ENCODE results near the gene ARHGEF3.
"Not testable (repeated sequence)": the region's sequence is repeated elsewhere in the genome, so short reads cannot be mapped to it uniquely, and the experiment has no call there.

The ARHGEF3 gene

DNA sequence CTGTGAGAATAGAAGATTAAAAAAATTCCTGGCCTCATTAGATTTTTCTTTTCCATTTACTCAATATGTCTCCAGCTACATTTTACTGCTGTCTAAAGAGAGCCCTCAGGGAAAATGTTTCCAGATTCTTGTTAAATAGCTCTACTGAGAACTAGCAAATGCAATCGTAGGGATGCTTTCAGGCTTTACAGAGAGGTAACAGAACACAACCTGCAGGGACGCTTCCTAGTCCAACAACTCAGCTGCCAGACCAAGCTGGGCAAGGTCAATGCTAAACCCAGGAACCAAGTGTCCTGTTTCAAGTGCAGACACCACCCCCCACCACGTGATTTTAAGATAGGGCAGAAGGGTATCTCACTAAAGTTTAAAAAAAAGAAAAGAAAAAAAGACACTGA, 25.2 kb downstream of the ARHGEF3 start:
- in situ Hi-C loops (cut with MboI; ENCODE audit: low sequenced_read_pairs): loop anchor here (25.0 kb wide), 1 partner anchor 89 kb away; the partner anchor contains the start of gene TASOR

GRCh38 chr3:56775838-56776555, 25.8 kb downstream of the ARHGEF3 start:
- in situ Hi-C loops (cut with MboI; ENCODE audit: low sequenced_read_pairs): loop anchor here (25.0 kb wide), 1 partner anchor 89 kb away; the partner anchor contains the start of gene TASOR

- in situ Hi-C loops (cut with MboI; ENCODE audit: low sequenced_read_pairs): loop anchor here (25.0 kb wide), 1 partner anchor 88 kb away; the partner anchor contains the start of gene TASOR
Measured at GRCh38 chr3:56775445-56775837, 26.3 kb downstream of the ARHGEF3 start.

- in situ Hi-C loops (cut with MboI; ENCODE audit: low sequenced_read_pairs): no loop called here
Measured at GRCh38 chr3:56773986-56774385, 27.8 kb downstream of the ARHGEF3 start.

- in situ Hi-C loops (cut with MboI; ENCODE audit: low sequenced_read_pairs): no loop called here
Measured at GRCh38 chr3:56772952-56773938, 28.5 kb downstream of the ARHGEF3 start.

GRCh38 chr3:56771376-56771775, 30.4 kb downstream of the ARHGEF3 start:
- in situ Hi-C loops (cut with MboI; ENCODE audit: low sequenced_read_pairs): no loop called here

DNA sequence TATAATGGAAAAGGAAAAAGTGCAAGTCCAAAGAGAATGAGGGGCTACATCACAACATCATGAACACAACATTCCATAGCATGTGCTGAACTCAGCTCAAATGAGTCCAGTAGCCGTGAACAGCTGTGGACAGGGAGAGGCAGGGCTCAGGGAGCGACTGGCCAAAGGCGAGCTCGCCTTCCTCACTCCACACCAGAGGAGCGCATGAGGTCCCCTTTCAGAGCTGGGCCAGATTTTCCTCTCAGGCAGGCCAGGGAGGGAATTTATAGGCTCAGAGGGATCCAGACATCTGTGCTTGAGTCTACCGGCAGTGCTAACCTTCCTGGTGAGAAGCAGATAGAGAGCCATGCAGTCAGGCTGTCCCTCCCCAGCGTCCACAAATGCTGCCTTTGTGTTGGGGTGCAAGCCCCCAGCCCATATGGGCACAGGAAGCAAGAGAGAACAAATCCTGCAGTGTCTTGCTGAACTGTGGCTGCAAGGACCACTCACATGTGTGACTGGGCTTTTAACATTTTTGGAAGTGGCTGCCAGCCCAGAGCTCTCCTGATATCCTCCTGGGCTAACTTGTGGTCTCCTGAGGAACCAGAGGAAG, 32.5 kb downstream of the ARHGEF3 start:
- in situ Hi-C loops (cut with MboI; ENCODE audit: low sequenced_read_pairs): no loop called here

DNA sequence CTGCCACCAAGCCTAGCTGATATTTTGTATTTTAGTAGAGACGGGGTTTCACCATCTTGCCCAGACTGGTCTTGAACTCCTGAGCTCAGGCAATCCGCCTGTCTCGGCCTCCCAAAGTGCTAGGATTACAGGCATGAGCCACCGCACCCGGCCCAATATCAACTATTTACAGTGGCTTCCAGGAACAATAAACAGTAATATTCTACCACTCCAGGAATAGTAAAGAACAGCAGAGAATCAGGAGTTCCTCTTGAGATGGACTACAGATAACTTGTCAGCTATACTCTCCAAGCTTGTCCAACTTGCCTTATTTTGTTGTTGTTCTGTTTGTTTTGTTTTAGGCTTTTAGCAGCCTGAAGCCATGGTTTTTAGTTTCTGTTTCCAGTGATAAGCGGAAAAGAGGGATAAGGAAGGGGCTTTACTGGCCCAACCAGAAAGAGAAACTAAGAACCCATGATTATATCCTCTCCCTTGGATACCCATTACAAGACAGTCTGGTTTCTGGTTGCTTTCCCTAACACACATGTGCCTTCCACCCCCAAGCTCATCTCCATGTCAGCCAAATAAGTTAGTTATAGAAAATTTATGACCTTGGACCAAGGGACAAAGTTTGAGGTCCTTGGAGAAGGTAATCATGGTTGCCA, 36.7 kb downstream of the ARHGEF3 start:
- in situ Hi-C loops (cut with MboI; ENCODE audit: low sequenced_read_pairs): no loop called here

GRCh38 chr3:56764184-56764583, 37.6 kb downstream of the ARHGEF3 start:
- in situ Hi-C loops (cut with MboI; ENCODE audit: low sequenced_read_pairs): no loop called here

- in situ Hi-C loops (cut with MboI; ENCODE audit: low sequenced_read_pairs): no loop called here
Measured at GRCh38 chr3:56763233-56763632, 38.5 kb downstream of the ARHGEF3 start.

DNA sequence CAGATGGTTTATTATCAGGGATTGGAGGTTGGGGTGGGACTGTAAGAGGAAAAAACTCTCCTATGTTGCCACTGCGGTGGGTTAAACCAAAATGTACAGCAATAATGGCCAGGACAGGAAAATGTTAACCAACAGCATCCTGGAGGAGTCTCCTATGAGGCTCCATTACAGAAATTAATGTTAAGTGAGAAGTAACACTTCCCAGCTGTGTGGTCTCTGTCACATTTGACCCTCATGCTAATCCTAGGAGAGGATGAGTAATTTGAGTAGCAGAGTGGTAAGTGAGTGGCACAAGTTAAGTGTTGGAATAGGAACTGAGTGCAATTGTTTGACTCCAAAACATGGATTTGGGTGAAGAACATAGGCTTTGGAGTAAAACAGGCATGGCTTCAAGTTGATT, 39.0 kb downstream of the ARHGEF3 start:
- in situ Hi-C loops (cut with MboI; ENCODE audit: low sequenced_read_pairs): no loop called here

- in situ Hi-C loops (cut with MboI; ENCODE audit: low sequenced_read_pairs): no loop called here
Measured at GRCh38 chr3:56761887-56762651, 39.7 kb downstream of the ARHGEF3 start.

DNA sequence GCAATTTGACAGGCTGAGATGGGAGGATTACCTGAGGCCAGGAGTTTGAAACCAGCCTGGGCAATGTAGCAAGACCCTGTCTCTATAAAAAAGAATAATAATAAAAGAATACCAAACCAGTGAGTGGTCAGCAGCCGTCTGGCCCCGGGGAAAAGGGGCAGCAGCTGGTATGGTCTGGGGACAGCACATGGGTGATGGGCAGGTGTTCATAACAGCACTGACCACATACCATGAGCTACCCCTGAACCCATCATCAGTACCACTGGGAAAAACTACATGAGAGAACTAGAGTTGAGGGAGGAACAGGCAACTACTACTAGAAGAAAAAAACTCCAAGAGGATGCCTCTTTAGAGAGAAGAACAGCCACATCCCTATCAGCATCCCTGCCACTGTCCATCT, 40.7 kb downstream of the ARHGEF3 start:
- in situ Hi-C loops (cut with MboI; ENCODE audit: low sequenced_read_pairs): no loop called here

GRCh38 chr3:56759532-56759931, 42.2 kb downstream of the ARHGEF3 start:
- in situ Hi-C loops (cut with MboI; ENCODE audit: low sequenced_read_pairs): no loop called here

DNA sequence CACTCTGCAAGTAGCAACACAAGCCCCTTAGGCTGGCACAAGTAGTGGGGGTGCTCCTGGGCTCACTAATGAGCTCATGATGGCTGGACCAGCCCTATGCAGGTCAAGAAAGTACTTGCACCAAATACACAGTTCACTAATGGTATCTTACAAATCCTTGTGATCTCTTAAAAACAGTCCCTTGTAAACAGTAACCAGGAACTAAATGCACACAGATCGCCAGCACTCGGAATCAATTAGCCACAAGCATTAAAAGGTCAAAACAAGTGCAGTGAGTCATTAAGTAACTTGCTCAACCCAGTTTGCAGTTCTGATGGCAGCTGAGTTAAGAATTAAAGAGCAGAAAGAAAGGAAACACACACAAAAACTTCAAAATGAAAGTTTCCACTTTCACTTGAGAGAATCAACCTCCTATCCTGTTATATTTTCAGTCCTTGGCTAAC, 43.2 kb downstream of the ARHGEF3 start:
- in situ Hi-C loops (cut with MboI; ENCODE audit: low sequenced_read_pairs): no loop called here

GRCh38 chr3:56758042-56758441, 43.7 kb downstream of the ARHGEF3 start:
- in situ Hi-C loops (cut with MboI; ENCODE audit: low sequenced_read_pairs): not testable (repeated sequence)

DNA sequence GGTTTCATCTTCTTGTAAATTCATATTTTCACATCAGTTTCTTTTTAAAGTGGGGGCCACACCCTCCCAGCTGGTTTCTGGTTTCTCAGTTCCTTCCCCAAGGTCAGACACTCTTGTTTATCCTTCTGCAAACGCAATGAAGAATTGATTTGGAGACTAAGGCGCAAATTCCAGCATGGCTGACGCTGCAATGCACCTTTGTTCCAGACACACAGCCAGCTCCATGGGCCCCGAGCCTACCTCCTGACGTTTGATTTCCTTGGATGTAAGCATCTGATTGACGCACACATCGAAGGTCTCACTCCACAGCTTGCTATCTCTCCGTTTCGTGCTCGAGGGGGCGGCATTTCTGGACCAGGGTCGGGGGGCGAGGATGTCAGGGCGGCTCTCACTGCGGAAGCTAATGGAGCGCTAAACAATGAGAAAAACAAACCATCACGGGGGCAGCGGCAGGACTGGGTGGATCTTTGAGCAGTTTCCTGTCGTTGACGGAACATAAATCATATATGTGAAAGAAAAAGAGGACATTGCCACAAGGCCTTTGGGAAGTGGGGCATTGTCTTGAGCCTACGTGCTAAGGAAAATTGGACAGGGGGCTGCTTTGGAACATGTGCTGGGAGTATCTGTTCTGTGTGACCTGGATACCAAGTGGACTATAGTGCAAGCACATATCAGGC, 46.9 kb downstream of the ARHGEF3 start:
- in situ Hi-C loops (cut with MboI; ENCODE audit: low sequenced_read_pairs): no loop called here

- in situ Hi-C loops (cut with MboI; ENCODE audit: low sequenced_read_pairs): no loop called here
Measured at GRCh38 chr3:56753206-56753820, 48.4 kb downstream of the ARHGEF3 start.

All from HL-60/S4 treated with phorbol 12-myristate 13-acetate at 8.2 ng/mL for 4 days and 3 days (cell line).